Cardiac fibroblast (primary cell): ENCODE measurements around the gene NR4A2.
"Not testable (repeated sequence)": the region's sequence is repeated elsewhere in the genome, so short reads cannot be mapped to it uniquely, and the experiment has no call there.

Source experiments
- DNase-seq, 2 donors: peaks; one replicate each; pipeline versions ENCODE4 v3.0.0 to v3.0.0-alpha.2; 2010; ENCODE audit warnings: low read depth in 2 of 2
- H3K4me3 ChIP-seq, 2 donors: replicated peaks in 1 of 2; 1 replicate in 1 of 2; 2 replicates in 1 of 2; pipeline ENCODE4 v1.5.1; 2011; ENCODE audit warnings: low read depth in 2 of 2, low read length in 2 of 2, mild to moderate bottlenecking in 2 of 2, moderate library complexity in 1 of 2
- TF ChIP-seq, protein P1 (sequence below): IDR thresholded peaks from one replicate; pipeline ENCODE4 v1.5.1; 2011; ENCODE audit warnings: low read depth, mild to moderate bottlenecking, low read length, inconsistent platforms

NR4A2 gene

DNA sequence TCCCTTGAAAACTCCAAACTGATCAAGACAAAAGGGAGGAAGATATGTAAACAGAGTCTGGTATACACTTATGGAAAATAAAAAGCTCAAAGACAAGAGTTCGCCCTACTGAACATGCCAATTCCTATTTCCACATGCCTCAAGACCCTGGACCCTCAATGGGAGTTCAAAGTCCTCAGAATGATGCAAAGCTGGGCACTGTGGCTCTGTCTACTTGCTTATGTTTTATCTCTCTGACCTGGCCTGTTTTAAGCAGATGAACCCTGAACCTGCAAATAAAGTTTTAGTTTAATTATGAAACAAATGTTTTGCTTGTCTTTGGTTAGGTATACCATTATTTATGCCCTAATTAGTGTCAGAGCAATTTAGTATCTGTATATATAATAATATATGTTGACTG lies 22.6 kb downstream of the NR4A2 start:
- TF ChIP-seq, protein P1, sequence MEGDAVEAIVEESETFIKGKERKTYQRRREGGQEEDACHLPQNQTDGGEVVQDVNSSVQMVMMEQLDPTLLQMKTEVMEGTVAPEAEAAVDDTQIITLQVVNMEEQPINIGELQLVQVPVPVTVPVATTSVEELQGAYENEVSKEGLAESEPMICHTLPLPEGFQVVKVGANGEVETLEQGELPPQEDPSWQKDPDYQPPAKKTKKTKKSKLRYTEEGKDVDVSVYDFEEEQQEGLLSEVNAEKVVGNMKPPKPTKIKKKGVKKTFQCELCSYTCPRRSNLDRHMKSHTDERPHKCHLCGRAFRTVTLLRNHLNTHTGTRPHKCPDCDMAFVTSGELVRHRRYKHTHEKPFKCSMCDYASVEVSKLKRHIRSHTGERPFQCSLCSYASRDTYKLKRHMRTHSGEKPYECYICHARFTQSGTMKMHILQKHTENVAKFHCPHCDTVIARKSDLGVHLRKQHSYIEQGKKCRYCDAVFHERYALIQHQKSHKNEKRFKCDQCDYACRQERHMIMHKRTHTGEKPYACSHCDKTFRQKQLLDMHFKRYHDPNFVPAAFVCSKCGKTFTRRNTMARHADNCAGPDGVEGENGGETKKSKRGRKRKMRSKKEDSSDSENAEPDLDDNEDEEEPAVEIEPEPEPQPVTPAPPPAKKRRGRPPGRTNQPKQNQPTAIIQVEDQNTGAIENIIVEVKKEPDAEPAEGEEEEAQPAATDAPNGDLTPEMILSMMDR, result no peak
- no peak for DNase-seq
- H3K4me3 ChIP-seq, result no peak overlapping the region

DNA sequence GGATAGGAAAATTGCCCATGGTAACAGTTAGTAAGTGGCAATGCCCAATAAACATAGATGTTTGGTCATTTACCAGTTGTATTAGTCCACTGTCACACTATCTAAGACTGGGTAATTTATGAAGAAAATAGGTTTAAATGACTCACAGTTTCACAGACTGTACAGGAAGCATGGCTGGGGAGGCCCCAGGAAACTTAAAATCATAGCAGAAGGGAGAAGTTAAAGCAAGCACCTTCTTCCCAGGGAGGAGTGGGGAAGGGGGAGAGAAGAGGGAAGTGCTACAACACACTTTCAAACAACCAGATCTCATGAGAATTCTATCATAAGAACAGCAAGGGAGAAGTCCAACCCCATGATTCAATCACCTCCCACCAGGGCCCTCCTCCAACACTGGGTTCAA lies 23.4 kb downstream of the NR4A2 start:
- no peak overlapping the region for H3K4me3 ChIP-seq
- no peak for DNase-seq
- TF ChIP-seq, protein P1, result no peak

DNA sequence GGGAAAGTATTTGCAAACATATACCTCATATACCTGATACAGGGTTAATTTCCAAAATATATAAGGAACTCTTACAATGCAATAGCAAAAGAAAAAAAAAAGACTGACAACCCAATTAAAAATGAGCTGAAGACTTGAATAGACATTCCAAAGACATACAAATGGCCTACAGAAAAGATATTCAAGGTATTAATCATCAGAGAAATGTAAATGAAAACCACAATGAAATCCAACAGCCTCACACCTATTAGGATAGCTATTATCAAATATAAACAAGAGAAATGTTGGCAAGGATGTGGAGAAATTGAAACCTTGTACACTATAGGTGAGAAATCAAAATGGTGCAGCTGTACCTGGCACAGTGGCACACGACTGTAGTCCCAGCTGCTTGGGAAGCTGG lies 25.7 kb downstream of the NR4A2 start:
- H3K4me3 ChIP-seq, result no peak overlapping the region
- TF ChIP-seq, protein P1, result no peak
- DNase-seq, result no peak

DNA sequence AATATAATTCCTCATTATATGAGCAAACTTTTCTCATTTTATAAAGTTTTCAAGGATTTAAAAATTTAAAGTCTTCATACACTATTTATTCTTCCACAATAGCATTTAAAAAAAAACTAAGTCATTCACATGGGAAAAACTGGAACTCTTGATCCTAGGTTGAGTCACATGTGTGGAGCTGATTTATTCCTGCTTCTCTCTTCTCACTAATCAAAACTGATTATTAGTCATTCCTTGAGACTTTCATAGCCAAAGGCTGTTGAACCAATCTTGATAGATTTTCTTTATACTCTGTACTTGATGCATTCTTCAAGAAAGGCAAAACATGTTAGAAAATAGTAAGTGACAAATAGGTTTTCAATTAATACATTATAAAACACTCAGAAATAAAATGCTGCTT lies 27.4 kb downstream of the NR4A2 start:
- no peak overlapping the region for H3K4me3 ChIP-seq
- no peak for DNase-seq
- TF ChIP-seq, protein P1, result no peak

DNA sequence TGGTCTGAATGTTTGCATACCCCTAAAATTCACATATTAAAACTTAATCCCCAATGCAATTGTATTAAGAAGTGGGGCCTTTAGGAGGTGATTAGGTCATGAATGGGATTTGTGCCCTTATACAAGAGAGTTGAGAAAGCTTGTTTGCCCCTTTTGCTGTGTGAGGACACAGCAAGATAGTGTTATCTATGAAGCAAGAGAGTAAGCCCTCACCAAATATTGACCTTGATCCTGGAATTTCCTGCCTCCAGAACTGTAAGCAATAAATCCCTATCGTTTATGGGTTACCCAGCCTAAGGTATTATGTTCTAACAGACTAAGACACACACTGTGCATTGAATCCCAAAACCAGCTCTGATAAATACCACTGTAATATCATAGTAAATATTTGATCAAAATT lies 32.2 kb downstream of the NR4A2 start:
- H3K4me3 ChIP-seq, result no peak overlapping the region
- DNase-seq, result no peak
- TF ChIP-seq, protein P1, result no peak

DNA sequence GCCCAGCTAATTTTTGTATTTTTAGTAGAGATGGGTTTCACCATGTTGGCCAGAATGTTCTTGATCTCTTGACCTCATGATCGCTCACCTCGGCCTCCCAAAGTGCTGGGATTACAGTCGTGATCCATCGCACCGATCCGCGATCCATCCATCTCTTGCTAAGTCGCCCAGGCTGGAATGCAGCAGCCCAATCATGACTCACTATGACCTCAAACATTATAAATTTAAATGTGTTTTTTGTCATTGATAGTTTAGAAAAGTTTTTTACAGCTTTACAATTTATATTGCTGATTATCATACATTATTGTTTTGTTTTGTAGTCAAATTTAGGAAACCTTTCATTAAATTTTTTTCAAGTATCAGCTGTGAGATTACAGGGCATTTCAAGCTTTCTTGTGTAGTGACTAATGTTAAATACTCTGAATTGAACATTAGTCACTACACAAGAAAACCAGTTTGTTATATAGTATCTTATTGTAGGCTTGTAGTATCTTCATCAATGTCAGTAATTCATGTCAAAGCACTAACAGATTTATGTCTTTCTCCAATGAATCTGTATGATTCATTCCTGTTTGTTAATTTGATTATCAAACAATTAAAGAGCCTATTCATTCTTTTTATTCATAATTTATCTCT lies 37.5 kb downstream of the NR4A2 start:
- no peak for DNase-seq
- TF ChIP-seq, protein P1, result no peak

DNA sequence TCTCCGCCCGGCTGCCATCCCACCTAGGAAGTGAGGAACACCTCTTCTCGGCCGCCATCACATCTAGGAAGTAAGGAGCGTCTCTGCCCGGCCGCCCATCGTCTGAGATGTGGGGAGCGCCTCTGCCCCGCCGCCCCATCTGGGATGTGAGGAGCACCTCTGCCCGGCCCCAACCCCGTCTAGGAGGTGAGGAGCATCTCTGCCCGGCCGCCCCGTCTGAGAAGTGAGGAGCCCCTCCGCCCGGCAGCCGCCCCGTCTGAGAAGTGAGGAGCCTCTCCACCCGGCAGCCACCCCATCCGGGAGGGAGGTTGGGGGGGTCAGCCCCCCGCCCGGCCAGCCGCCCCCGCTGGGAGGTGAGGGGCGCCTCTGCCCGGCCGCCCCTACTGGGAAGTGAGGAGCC lies 39.1 kb downstream of the NR4A2 start:
- not testable (repeated sequence) for DNase-seq

More for the DNA sequence above, 37.5 kb downstream of the NR4A2 start:
- H3K4me3 ChIP-seq, result no peak overlapping the region

More for the DNA sequence above, 39.1 kb downstream of the NR4A2 start:
- not testable (repeated sequence) for H3K4me3 ChIP-seq
